SK-N-SH (cell line): ENCODE data around the gene CELF4. TPM values are rescaled to one million over a fixed set of nuclear protein-coding genes. Genes with fewer than 3 reads are reported as not detected.

Experiments used
- CTCF ChIA-PET: fragments of 300-600, 350-600 bp; formaldehyde crosslinking; extraction: SDS; loops from one replicate; lab custom pipeline; 2021; lab: Yijun Ruan, JAX
- POLR2A ChIA-PET: fragments of 350-600 bp; sonication (Branson Sonifier 250); formaldehyde crosslinking; extraction: SDS; loops from one replicate; lab custom pipeline; 2020; ENCODE audit warnings: antibody characterized with exemption, inconsistent platforms; lab: Yijun Ruan, JAX
- DNase-seq: peaks from one replicate; pipeline ENCODE4 v3.0.0; 2012
- H2AFZ ChIP-seq: fragments of 200-600 bp; sonication (generic); 2 replicates; pipeline ENCODE4 v1.8.1; 2016; ENCODE audit warnings: antibody characterized with exemption, mild to moderate bottlenecking, low read depth
- H3F3A ChIP-seq: fragments of 200-600 bp; sonication (generic); replicated peaks from 2 replicates; pipeline ENCODE3; 2016; ENCODE audit warnings: antibody characterized with exemption, mild to moderate bottlenecking; ENCODE audit not compliant: insufficient read depth
- H3K27ac ChIP-seq, 2 experiments: fragments of 200-500 bp in 1 of 2; fragments of 200-600 bp in 1 of 2; sonication (Bioruptor generic) in 1 of 2; sonication (generic), shearing (Covaris generic) in 1 of 2; 2 replicates each; pipeline versions ENCODE4 v1.5.1 to v1.6.1; 2014 to 2016; ENCODE audit warnings: low read depth in 2 of 2, inconsistent platforms in 1 of 2, low read length in 1 of 2, mild to moderate bottlenecking in 1 of 2, mixed read lengths in 1 of 2
- H3K27me3 ChIP-seq: fragments of 200-600 bp; sonication (generic), shearing (Covaris generic); 2 replicates; pipeline ENCODE4 v1.6.1; 2016; ENCODE audit warnings: mixed run types; ENCODE audit not compliant: insufficient read depth
- H3K36me3 ChIP-seq, 2 experiments: fragments of 200-500 bp in 1 of 2; fragments of 200-600 bp in 1 of 2; sonication (Bioruptor generic) in 1 of 2; sonication (generic) in 1 of 2; replicated peaks in 1 of 2; 2 replicates each; pipeline versions ENCODE3 to v1.5.1; 2014 to 2016; ENCODE audit warnings: low read length in 1 of 2, mild to moderate bottlenecking in 1 of 2; ENCODE audit not compliant: insufficient read depth in 2 of 2, control insufficient read depth in 1 of 2
- H3K4me1 ChIP-seq, 2 experiments: fragments of 200-500 bp in 1 of 2; fragments of 200-600 bp in 1 of 2; sonication (Bioruptor generic) in 1 of 2; sonication (generic), shearing (Covaris generic) in 1 of 2; 2 replicates each; pipeline versions ENCODE4 v1.5.1 to v1.6.1; 2014 to 2016; ENCODE audit warnings: low read depth in 1 of 2, low read length in 1 of 2, mixed run types in 1 of 2; ENCODE audit not compliant: insufficient read depth in 2 of 2, control insufficient read depth in 1 of 2
- H3K4me2 ChIP-seq: fragments of 200-600 bp; sonication (generic), shearing (Covaris generic); 2 replicates; pipeline ENCODE4 v1.6.1; 2017; ENCODE audit warnings: mixed run types
- H3K4me3 ChIP-seq, 2 experiments: fragments of 200-500 bp in 1 of 2; fragments of 200-600 bp in 1 of 2; sonication (Bioruptor generic) in 1 of 2; sonication (generic), shearing (Covaris generic) in 1 of 2; 2 replicates each; pipeline versions ENCODE4 v1.5.1 to v1.8.1; 2014 to 2016; ENCODE audit warnings: low read depth in 2 of 2, inconsistent platforms in 1 of 2, low read length in 1 of 2, mild to moderate bottlenecking in 1 of 2, mixed read lengths in 1 of 2, moderate library complexity in 1 of 2
- H3K79me2 ChIP-seq: fragments of 200-600 bp; sonication (generic); 2 replicates; pipeline ENCODE4 v1.8.1; 2017; ENCODE audit warnings: mild to moderate bottlenecking; ENCODE audit not compliant: insufficient read depth
- H3K9ac ChIP-seq: fragments of 200-600 bp; sonication (generic); 2 replicates; pipeline ENCODE4 v1.6.1; 2017; ENCODE audit warnings: mixed run types
- H3K9me2 ChIP-seq: fragments of 200-600 bp; sonication (generic); 2 replicates; pipeline ENCODE4 v1.6.1; 2017; ENCODE audit warnings: mixed run types
- H3K9me3 ChIP-seq: fragments of 200-600 bp; sonication (generic); 2 replicates; pipeline ENCODE4 v1.6.1; 2017; ENCODE audit warnings: mixed run types, mild to moderate bottlenecking, moderate library complexity
- H4K20me1 ChIP-seq: fragments of 200-600 bp; sonication (generic); 2 replicates; pipeline ENCODE4 v1.6.1; 2017; ENCODE audit warnings: mild to moderate bottlenecking, mixed run types; ENCODE audit not compliant: insufficient read depth
- ELF1 ChIP-seq: IDR thresholded peaks from 2 replicates; pipeline ENCODE4 v1.4.0; 2012
- EZH2phosphoT487 ChIP-seq: fragments of 200-600 bp; sonication (generic); IDR thresholded peaks from 2 replicates; pipeline ENCODE4 v1.6.1; 2017; ENCODE audit warnings: low read depth, mixed run types, mild to moderate bottlenecking, antibody characterized with exemption, moderate library complexity, borderline replicate concordance
- GATA2 ChIP-seq: sonication (generic); formaldehyde crosslinking; IDR thresholded peaks from 2 replicates; pipeline ENCODE4 v1.5.0; 2020; ENCODE audit warnings: mild to moderate bottlenecking, missing genetic modification reagents
- MXI1 ChIP-seq: IDR thresholded peaks from 2 replicates; pipeline ENCODE4 v1.6.1; 2012; ENCODE audit warnings: mild to moderate bottlenecking, low read depth, low read length, improper control_type of control experiment
- NRF1 ChIP-seq: IDR thresholded peaks from 2 replicates; pipeline ENCODE4 v1.6.1; 2012; ENCODE audit warnings: low read depth, mild to moderate bottlenecking, low read length
- RCOR1 ChIP-seq: fragments of 150-350 bp; IDR thresholded peaks from 2 replicates; pipeline ENCODE4 v1.6.1; 2017; ENCODE audit warnings: antibody characterized with exemption, low read length
- RFX5 ChIP-seq: IDR thresholded peaks from 2 replicates; pipeline ENCODE4 v1.6.1; 2012; ENCODE audit warnings: mild to moderate bottlenecking, improper control_type of control experiment, low read length
- SIN3A ChIP-seq: IDR thresholded peaks from 2 replicates; pipeline ENCODE4 v1.6.1; 2012; ENCODE audit warnings: low read depth, mild to moderate bottlenecking, low read length, moderate library complexity, borderline replicate concordance
- SMC3 ChIP-seq: IDR thresholded peaks from 2 replicates; pipeline ENCODE4 v1.6.1; 2012; ENCODE audit warnings: low read depth, low read length, improper control_type of control experiment
- WGBS: methylation state at CpG from one replicate; pipeline ENCODE4 v1.1.6; 2017; ENCODE audit warnings: low lambda C conversion rate; 5-methylcytosine and 5-hydroxymethylcytosine counted together
- polyA plus RNA-seq, 3 experiments: library from polyadenylated mRNA; depleted of rRNA; stranded (reverse); fragments of >200 nt; gene quantifications; 2 replicates each; pipeline ENCODE4 v1.2.3, GENCODE V29; 2012
- TF ChIP-seq, protein P1 (sequence below): IDR thresholded peaks from 2 replicates; pipeline ENCODE4; 2012
- TF ChIP-seq, protein P2 (sequence below): fragments of 150-350 bp; IDR thresholded peaks from 2 replicates; pipeline ENCODE4 v1.6.1; 2017; ENCODE audit warnings: antibody characterized with exemption, low read length, low read depth, borderline replicate concordance
- TF ChIP-seq, protein P3 (sequence below): IDR thresholded peaks from 2 replicates; pipeline ENCODE4 v1.4.0; 2012; ENCODE audit warnings: low read depth, borderline replicate concordance
- TF ChIP-seq, protein P4 (sequence below): IDR thresholded peaks from 2 replicates; pipeline ENCODE4 v1.6.1; 2012; ENCODE audit warnings: mild to moderate bottlenecking, low read depth, low read length, moderate library complexity

Gene CELF4
- polyA plus RNA-seq, 1 of the 3 experiments (the other 2 are of a cell fraction), result 0.26 TPM

DNA sequence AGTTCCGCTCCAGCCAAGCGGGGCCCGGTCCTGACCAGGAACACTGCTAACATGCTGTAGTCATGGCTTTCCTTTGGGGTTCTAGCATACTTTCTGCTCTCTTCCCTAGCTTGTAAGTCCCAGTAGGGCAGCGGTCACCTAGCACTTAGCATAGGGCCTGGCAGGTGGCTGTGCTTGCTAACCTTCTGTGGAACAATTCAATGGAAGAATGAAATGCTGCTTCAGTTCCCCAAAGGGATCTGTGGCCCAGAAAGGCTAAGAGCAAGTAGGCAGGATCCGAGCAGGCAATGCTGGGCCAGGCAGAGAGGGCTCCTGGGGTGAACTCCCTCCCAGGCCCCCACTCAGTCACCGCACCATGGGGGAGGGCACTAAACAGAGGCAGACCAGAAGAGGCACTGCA, 266.8 kb downstream of the CELF4 start (continued):
- TF ChIP-seq, protein P1, sequence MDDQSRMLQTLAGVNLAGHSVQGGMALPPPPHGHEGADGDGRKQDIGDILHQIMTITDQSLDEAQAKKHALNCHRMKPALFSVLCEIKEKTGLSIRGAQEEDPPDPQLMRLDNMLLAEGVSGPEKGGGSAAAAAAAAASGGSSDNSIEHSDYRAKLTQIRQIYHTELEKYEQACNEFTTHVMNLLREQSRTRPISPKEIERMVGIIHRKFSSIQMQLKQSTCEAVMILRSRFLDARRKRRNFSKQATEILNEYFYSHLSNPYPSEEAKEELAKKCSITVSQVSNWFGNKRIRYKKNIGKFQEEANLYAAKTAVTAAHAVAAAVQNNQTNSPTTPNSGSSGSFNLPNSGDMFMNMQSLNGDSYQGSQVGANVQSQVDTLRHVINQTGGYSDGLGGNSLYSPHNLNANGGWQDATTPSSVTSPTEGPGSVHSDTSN, result no peak
- no peak for TF ChIP-seq NRF1
- TF ChIP-seq ELF1, result no peak
- TF ChIP-seq, protein P2, sequence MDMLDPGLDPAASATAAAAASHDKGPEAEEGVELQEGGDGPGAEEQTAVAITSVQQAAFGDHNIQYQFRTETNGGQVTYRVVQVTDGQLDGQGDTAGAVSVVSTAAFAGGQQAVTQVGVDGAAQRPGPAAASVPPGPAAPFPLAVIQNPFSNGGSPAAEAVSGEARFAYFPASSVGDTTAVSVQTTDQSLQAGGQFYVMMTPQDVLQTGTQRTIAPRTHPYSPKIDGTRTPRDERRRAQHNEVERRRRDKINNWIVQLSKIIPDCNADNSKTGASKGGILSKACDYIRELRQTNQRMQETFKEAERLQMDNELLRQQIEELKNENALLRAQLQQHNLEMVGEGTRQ, result no peak
- TF ChIP-seq MXI1, result no peak
- TF ChIP-seq, protein P3, sequence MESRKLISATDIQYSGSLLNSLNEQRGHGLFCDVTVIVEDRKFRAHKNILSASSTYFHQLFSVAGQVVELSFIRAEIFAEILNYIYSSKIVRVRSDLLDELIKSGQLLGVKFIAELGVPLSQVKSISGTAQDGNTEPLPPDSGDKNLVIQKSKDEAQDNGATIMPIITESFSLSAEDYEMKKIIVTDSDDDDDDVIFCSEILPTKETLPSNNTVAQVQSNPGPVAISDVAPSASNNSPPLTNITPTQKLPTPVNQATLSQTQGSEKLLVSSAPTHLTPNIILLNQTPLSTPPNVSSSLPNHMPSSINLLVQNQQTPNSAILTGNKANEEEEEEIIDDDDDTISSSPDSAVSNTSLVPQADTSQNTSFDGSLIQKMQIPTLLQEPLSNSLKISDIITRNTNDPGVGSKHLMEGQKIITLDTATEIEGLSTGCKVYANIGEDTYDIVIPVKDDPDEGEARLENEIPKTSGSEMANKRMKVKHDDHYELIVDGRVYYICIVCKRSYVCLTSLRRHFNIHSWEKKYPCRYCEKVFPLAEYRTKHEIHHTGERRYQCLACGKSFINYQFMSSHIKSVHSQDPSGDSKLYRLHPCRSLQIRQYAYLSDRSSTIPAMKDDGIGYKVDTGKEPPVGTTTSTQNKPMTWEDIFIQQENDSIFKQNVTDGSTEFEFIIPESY, result no peak

DNA sequence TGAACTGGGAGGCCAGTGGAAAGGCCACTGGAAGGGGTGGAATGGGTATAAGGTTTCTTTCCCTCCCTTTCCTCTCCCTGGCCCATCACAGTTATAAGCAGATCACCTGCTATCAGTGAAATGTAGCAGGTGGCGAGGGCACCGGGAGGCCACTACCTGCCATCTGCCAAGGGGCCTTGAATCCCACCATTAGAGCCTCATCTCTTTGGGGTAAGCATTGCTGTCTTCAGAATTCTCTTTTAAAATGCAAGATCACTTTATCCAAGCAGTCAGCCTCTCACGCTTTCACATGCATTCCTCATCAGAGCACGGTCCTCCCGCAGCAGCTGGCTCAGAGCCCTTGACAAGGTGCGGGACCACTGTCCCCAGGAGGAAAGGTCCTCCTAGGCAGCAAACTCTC, 268.5 kb downstream of the CELF4 start:
- no peaks in the 10 kb centered on the region for H4K20me1 ChIP-seq
- WGBS, result 73% methylated on average over 6 of the region's 6 CpGs
- no peak overlapping the region for H3K4me3 ChIP-seq
- no peak for TF ChIP-seq RCOR1
- TF ChIP-seq, protein P4, sequence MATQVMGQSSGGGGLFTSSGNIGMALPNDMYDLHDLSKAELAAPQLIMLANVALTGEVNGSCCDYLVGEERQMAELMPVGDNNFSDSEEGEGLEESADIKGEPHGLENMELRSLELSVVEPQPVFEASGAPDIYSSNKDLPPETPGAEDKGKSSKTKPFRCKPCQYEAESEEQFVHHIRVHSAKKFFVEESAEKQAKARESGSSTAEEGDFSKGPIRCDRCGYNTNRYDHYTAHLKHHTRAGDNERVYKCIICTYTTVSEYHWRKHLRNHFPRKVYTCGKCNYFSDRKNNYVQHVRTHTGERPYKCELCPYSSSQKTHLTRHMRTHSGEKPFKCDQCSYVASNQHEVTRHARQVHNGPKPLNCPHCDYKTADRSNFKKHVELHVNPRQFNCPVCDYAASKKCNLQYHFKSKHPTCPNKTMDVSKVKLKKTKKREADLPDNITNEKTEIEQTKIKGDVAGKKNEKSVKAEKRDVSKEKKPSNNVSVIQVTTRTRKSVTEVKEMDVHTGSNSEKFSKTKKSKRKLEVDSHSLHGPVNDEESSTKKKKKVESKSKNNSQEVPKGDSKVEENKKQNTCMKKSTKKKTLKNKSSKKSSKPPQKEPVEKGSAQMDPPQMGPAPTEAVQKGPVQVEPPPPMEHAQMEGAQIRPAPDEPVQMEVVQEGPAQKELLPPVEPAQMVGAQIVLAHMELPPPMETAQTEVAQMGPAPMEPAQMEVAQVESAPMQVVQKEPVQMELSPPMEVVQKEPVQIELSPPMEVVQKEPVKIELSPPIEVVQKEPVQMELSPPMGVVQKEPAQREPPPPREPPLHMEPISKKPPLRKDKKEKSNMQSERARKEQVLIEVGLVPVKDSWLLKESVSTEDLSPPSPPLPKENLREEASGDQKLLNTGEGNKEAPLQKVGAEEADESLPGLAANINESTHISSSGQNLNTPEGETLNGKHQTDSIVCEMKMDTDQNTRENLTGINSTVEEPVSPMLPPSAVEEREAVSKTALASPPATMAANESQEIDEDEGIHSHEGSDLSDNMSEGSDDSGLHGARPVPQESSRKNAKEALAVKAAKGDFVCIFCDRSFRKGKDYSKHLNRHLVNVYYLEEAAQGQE, result no peak
- TF ChIP-seq RFX5, result no peak
- TF ChIP-seq EZH2phosphoT487, result no peak
- no peak for TF ChIP-seq SMC3
- TF ChIP-seq GATA2 (CRISPR knock-in tag), result no peak
- TF ChIP-seq ELF1, result no peak
- no peak for TF ChIP-seq SIN3A
- TF ChIP-seq, protein P2, result no peak
- peaks cover 7 to 29% of the 10 kb centered on the region in 2 experiments; a peak in 2 of 4 replicates for H3K4me1 ChIP-seq
- no peaks in the 10 kb centered on the region for H3K9me3 ChIP-seq
- H3K9me2 ChIP-seq, result no peaks in the 10 kb centered on the region
- no peak overlapping the region for H3K4me2 ChIP-seq
- no peak overlapping the region for H3K9ac ChIP-seq
- H3F3A ChIP-seq, result no peaks in the 10 kb centered on the region
- CTCF ChIA-PET, result no interaction called here
- POLR2A ChIA-PET, result no interaction called here
- no peaks in the 10 kb centered on the region; the same call in 1 of the 2 replicates for H3K27me3 ChIP-seq
- no peaks in the 10 kb centered on the region for H3K79me2 ChIP-seq
- H2AFZ ChIP-seq, result no peak overlapping the region
- H3K36me3 ChIP-seq, result no peaks in the 10 kb centered on the region
- H3K27ac ChIP-seq, result no peak overlapping the region
- DNase-seq, result no peak
